ENCODE data around the gene ZNF383.
"Not testable (repeated sequence)": the region's sequence is repeated elsewhere in the genome, so short reads cannot be mapped to it uniquely, and the experiment has no call there.

ZNF383 gene

DNA sequence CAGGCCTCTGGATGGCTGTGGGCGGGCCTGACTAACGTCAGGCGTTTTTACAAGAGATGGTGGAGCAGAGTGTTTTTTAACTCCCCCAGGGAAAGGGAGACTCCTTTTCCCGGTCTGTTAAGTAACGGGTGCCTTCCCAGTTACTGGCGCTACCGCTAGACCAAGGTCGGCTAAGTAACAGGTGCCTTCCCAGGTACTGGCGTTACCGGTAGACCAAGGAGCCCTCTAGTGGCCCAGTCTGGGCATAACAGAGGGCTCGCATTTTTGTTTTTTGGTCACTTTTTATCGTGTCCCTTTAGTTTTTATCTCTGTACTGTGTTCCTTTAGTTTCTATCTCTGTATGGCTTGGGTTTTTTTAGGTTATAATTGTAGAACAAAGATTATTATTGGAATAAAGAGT lies 10.0 kb downstream of the ZNF383 start:
- Histone ChIP-seq H3K27ac (no peak overlapping the region), H3K9ac (no peak overlapping the region), H3K79me2 (peaks cover 3% of the 10 kb centered on the region), H3K27me3 (ENCODE audit: control insufficient read depth, insufficient read depth, low read length) (no peaks in the 10 kb centered on the region), H3K9me3 (ENCODE audit: control insufficient read depth, low read length) (no peaks in the 10 kb centered on the region), H3K4me2 (ENCODE audit: low read length) (no peak overlapping the region), H3K4me3 (ENCODE audit: low read depth, low read length) (no peak overlapping the region), H3K4me1 (no peaks in the 10 kb centered on the region), H2AFZ (no peak overlapping the region), H3K36me3 (ENCODE audit: control insufficient read depth, insufficient read depth, low read length) (no peaks in the 10 kb centered on the region)
- TF ChIP-seq, protein P1, sequence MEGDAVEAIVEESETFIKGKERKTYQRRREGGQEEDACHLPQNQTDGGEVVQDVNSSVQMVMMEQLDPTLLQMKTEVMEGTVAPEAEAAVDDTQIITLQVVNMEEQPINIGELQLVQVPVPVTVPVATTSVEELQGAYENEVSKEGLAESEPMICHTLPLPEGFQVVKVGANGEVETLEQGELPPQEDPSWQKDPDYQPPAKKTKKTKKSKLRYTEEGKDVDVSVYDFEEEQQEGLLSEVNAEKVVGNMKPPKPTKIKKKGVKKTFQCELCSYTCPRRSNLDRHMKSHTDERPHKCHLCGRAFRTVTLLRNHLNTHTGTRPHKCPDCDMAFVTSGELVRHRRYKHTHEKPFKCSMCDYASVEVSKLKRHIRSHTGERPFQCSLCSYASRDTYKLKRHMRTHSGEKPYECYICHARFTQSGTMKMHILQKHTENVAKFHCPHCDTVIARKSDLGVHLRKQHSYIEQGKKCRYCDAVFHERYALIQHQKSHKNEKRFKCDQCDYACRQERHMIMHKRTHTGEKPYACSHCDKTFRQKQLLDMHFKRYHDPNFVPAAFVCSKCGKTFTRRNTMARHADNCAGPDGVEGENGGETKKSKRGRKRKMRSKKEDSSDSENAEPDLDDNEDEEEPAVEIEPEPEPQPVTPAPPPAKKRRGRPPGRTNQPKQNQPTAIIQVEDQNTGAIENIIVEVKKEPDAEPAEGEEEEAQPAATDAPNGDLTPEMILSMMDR (IDR thresholded peaks at IDR 0.05) = peak; percentile 13

DNA sequence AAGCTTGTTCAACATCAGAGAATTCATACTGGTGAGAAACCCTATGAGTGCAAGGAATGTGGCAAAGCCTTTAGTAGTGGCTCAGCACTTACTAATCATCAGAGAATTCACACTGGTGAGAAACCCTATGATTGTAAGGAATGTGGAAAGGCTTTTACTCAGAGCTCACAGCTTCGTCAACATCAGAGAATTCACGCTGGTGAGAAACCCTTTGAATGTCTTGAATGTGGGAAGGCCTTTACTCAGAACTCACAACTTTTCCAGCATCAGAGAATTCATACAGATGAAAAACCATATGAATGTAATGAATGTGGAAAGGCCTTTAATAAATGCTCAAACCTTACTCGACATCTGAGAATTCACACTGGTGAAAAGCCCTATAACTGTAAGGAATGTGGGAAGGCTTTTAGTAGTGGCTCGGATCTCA lies 25.2 kb downstream of the ZNF383 start:
- no peaks in the 10 kb centered on the region for H3K79me2 ChIP-seq
- H3K4me1 ChIP-seq = no peaks in the 10 kb centered on the region
- H2AFZ ChIP-seq = no peak overlapping the region
- H3K4me2 ChIP-seq (ENCODE audit: low read length) = no peak overlapping the region
- H3K27me3 ChIP-seq (ENCODE audit: control insufficient read depth, insufficient read depth, low read length) = no peaks in the 10 kb centered on the region
- no peak overlapping the region for H3K27ac ChIP-seq
- peaks cover 5% of the 10 kb centered on the region for H3K9me3 ChIP-seq (ENCODE audit: control insufficient read depth, low read length)
- no peak overlapping the region for H3K9ac ChIP-seq
- H3K36me3 ChIP-seq (ENCODE audit: control insufficient read depth, insufficient read depth, low read length) = peaks cover 21% of the 10 kb centered on the region
- no peak overlapping the region for H3K4me3 ChIP-seq (ENCODE audit: low read depth, low read length)
- TF ChIP-seq, protein P1 (IDR thresholded peaks at IDR 0.05) = no peak

DNA sequence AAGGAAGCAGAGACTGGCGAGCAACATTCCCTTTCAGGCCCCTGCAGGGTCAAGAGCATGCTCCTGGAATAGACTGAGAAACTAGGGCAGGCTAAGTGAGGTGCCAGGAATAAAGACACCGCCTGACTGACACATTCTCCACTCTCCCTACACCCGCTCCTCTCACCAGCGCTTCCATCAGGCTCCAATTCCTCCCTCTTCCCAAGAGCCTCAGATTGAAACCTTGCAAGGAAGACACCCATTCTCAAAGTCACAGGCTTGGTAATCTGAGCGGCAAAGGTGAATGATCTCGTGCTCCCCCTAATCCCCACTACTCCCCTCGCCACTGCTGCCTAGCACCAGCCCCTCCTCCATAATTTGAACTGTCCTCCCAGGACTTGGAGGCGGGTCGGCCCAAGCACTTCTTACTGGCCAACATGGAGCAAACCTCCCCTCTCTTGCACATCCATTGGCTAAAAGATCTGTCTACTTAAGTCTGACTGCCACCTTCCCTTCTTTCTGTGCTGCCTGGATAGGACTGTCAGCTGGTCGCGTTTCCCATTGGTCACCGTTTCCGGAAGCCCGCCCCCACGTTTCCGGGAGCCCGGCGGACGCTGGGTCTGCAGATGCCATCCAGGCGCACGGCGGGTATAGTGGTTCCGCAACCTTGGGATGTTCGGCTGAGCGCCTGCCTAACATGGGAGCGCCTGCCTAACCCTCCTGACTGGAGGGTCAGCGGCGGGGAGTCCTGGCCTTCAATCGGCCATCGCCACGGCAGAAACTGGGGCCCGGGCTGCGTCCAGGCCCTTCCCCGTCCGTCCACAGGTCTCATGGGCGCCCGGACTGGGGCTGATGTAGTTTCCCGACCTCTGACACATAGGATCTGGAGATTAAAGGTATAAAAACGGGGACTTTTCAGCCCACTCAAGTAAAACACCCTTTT lies 33.6 kb downstream of the ZNF383 start:
- Histone ChIP-seq H3K9ac (no peak overlapping the region), H3K27me3 (ENCODE audit: control insufficient read depth, insufficient read depth, low read length) (no peaks in the 10 kb centered on the region), H3K4me3 (ENCODE audit: low read depth, low read length) (peak overlapping the region; percentile 77), H3K4me1 (no peaks in the 10 kb centered on the region), H3K79me2 (no peaks in the 10 kb centered on the region), H2AFZ (no peak overlapping the region), H3K9me3 (ENCODE audit: control insufficient read depth, low read length) (no peaks in the 10 kb centered on the region), H3K36me3 (ENCODE audit: control insufficient read depth, insufficient read depth, low read length) (no peaks in the 10 kb centered on the region), H3K27ac (no peak overlapping the region), H3K4me2 (ENCODE audit: low read length) (peak overlapping the region; percentile 83)
- TF ChIP-seq, protein P1 (IDR thresholded peaks at IDR 0.05) = no peak

- not testable (repeated sequence) for H3K4me1 ChIP-seq; H2AFZ ChIP-seq; H3K36me3 ChIP-seq (ENCODE audit: control insufficient read depth, insufficient read depth, low read length); H3K9ac ChIP-seq; H3K27me3 ChIP-seq (ENCODE audit: control insufficient read depth, insufficient read depth, low read length); H3K4me3 ChIP-seq (ENCODE audit: low read depth, low read length); H3K27ac ChIP-seq; H3K9me3 ChIP-seq (ENCODE audit: control insufficient read depth, low read length); H3K79me2 ChIP-seq; H3K4me2 ChIP-seq (ENCODE audit: low read length)
Observed at GRCh38 chr19:37263028-37263427, 45.0 kb downstream of the ZNF383 start.

GRCh38 chr19:37267005-37267404 lies 49.0 kb downstream of the ZNF383 start:
- H3K9ac ChIP-seq; H3K27ac ChIP-seq; H3K9me3 ChIP-seq (ENCODE audit: control insufficient read depth, low read length): not testable (repeated sequence)

DNA sequence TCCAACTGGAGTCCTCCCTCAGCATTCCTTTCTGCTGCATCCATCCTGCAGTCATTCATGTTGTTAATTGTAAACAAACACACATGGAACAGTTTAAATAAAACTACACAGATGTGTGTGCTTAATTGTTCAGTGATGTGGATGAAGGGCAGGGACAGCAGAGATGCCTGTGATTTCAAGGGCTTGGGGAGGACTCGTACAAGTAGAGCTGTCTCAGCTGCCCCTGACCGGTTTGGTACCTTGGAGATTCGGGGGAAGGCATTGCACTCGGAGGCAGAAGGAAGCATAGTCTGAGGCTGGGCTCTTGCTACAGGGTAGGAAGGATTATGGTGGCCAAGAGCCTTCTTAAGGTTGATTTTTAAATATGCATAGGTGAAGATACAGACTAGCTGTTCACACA lies 49.7 kb downstream of the ZNF383 start:
- H3K9me3 ChIP-seq (ENCODE audit: control insufficient read depth, low read length); H3K27me3 ChIP-seq (ENCODE audit: control insufficient read depth, insufficient read depth, low read length); H3K4me2 ChIP-seq (ENCODE audit: low read length); H2AFZ ChIP-seq; H3K36me3 ChIP-seq (ENCODE audit: control insufficient read depth, insufficient read depth, low read length); H3K9ac ChIP-seq; H3K79me2 ChIP-seq; H3K27ac ChIP-seq; H3K4me1 ChIP-seq; H3K4me3 ChIP-seq (ENCODE audit: low read depth, low read length): not testable (repeated sequence)

More at GRCh38 chr19:37267005-37267404, 49.0 kb downstream of the ZNF383 start:
- not testable (repeated sequence) for H3K27me3 ChIP-seq (ENCODE audit: control insufficient read depth, insufficient read depth, low read length); H2AFZ ChIP-seq; H3K4me3 ChIP-seq (ENCODE audit: low read depth, low read length); H3K4me1 ChIP-seq; H3K4me2 ChIP-seq (ENCODE audit: low read length); H3K36me3 ChIP-seq (ENCODE audit: control insufficient read depth, insufficient read depth, low read length); H3K79me2 ChIP-seq

- not testable (repeated sequence) for H3K4me3 ChIP-seq (ENCODE audit: low read depth, low read length); H2AFZ ChIP-seq; H3K79me2 ChIP-seq; H3K27ac ChIP-seq; H3K4me2 ChIP-seq (ENCODE audit: low read length); H3K9me3 ChIP-seq (ENCODE audit: control insufficient read depth, low read length); H3K27me3 ChIP-seq (ENCODE audit: control insufficient read depth, insufficient read depth, low read length); H3K9ac ChIP-seq; H3K36me3 ChIP-seq (ENCODE audit: control insufficient read depth, insufficient read depth, low read length); H3K4me1 ChIP-seq
Observed at GRCh38 chr19:37280656-37281055, 62.6 kb downstream of the ZNF383 start.

- not testable (repeated sequence) for H3K79me2 ChIP-seq; H2AFZ ChIP-seq; H3K4me3 ChIP-seq (ENCODE audit: low read depth, low read length); H3K9ac ChIP-seq; H3K9me3 ChIP-seq (ENCODE audit: control insufficient read depth, low read length); H3K27me3 ChIP-seq (ENCODE audit: control insufficient read depth, insufficient read depth, low read length); H3K4me2 ChIP-seq (ENCODE audit: low read length); H3K36me3 ChIP-seq (ENCODE audit: control insufficient read depth, insufficient read depth, low read length); H3K27ac ChIP-seq; H3K4me1 ChIP-seq
Observed at GRCh38 chr19:37284020-37284419, 66.0 kb downstream of the ZNF383 start.

Measured in parathyroid adenoma (tissue), 2 donors.